GM12878 (cell line): ENCODE data around the gene CACNA1H.
"Not testable (repeated sequence)": the region's sequence is repeated elsewhere in the genome, so short reads cannot be mapped to it uniquely, and the experiment has no call there.

Experiments used
- CBX3 ChIP-seq: fragments of 200-600 bp; sonication (generic); IDR thresholded peaks from 2 replicates; pipeline ENCODE4 v1.6.1; 2016; ENCODE audit warnings: low read depth, borderline replicate concordance
- CTCF ChIP-seq, 3 experiments: IDR thresholded peaks in 2 of 3; conservative IDR thresholded peaks in 1 of 3; 2 replicates each; pipeline ENCODE4 v1.5.1; 2011; ENCODE audit warnings: low read depth in 3 of 3, low read length in 3 of 3, mild to moderate bottlenecking in 3 of 3, control low read depth in 2 of 3, moderate library complexity in 2 of 3, inconsistent platforms in 1 of 3, mixed read lengths in 1 of 3; ENCODE audit not compliant: control insufficient read depth in 2 of 3, insufficient read depth in 1 of 3; ENCODE audit errors: extremely low read depth in 1 of 3
- RFX5 ChIP-seq: IDR thresholded peaks from 2 replicates; pipeline ENCODE4 v1.6.1; 2011; ENCODE audit warnings: low read depth, low read length, improper control_type of control experiment

- not testable (repeated sequence) for TF ChIP-seq RFX5; CTCF (IDR thresholded peaks at IDR 0.05 in 2 of 3, conservative IDR thresholded peaks at IDR 0.05 in 1 of 3; ENCODE audit: control insufficient read depth in 2 of 3, extremely low read depth in 1 of 3, insufficient read depth in 1 of 3, low read depth in 3 of 3, low read length in 3 of 3); CBX3
These were observed 77.2 kb downstream of the CACNA1H start, which contains the start of gene TPSB2 for GRCh38 chr16:1230084-1230470.
